Esophagus squamous epithelium (tissue), 5 donors: Measurements from ENCODE around the gene LBX1. TPM values are rescaled to one million over a fixed set of nuclear protein-coding genes. Genes with fewer than 3 reads are reported as not detected.

Source experiments
- DNase-seq: peaks from one replicate; lab custom pipeline; 2025; lab: John Stamatoyannopoulos, UW
- H3K27ac ChIP-seq, 4 donors: fragments of 200-600 bp; sonication (generic); one replicate each; pipeline ENCODE4 v1.5.1; 2016 to 2019; ENCODE audit warnings: mild to moderate bottlenecking in 1 of 4
- H3K27me3 ChIP-seq, 4 donors: fragments of 200-600 bp; sonication (generic); 1 replicate in 3 of 4; 2 replicates in 1 of 4; pipeline versions ENCODE4 v1.5.1 to v1.6.0; 2017 to 2021; ENCODE audit warnings: antibody characterized with exemption in 1 of 4
- H3K36me3 ChIP-seq, 3 donors: fragments of 200-600 bp; sonication (generic); one replicate each; pipeline ENCODE4 v1.5.1; 2016 to 2019
- H3K4me1 ChIP-seq, 3 donors: fragments of 200-600 bp; sonication (generic); one replicate each; pipeline ENCODE4 v1.5.1; 2017 to 2019
- H3K4me3 ChIP-seq, 4 donors: fragments of 200-600 bp; sonication (generic); 1 replicate in 3 of 4; 2 replicates in 1 of 4; pipeline ENCODE4 v1.5.1; 2016 to 2019; ENCODE audit warnings: mild to moderate bottlenecking in 2 of 4, moderate library complexity in 1 of 4
- H3K9me3 ChIP-seq, 3 donors: fragments of 200-600 bp; sonication (generic); one replicate each; pipeline ENCODE4 v1.5.1; 2016 to 2019
- CTCF ChIP-seq, 6 experiments: fragments of 450-650 bp in 4 of 6; fragments of 200-600 bp in 2 of 6; sonication (generic) in 2 of 6; IDR thresholded peaks; one replicate each; pipeline ENCODE4 v1.5.1; 2016 to 2019; ENCODE audit warnings: antibody characterized with exemption in 6 of 6, mild to moderate bottlenecking in 4 of 6, moderate library complexity in 4 of 6
- POLR2A ChIP-seq, 4 donors: fragments of 450-650 bp; IDR thresholded peaks; one replicate each; pipeline ENCODE4 v1.6.1; 2017; ENCODE audit warnings: antibody characterized with exemption in 4 of 4, mild to moderate bottlenecking in 4 of 4, moderate library complexity in 3 of 4
- WGBS, 2 donors: methylation state at CpG; one replicate each; pipeline ENCODE4 v1.1.5; 2018; 5-methylcytosine and 5-hydroxymethylcytosine counted together
- intact Hi-C: fragments of 100-400 bp; cut with DNase I; formaldehyde crosslinking; loops from one replicate; pipeline ENCODE4 v1.15.0; 2022
- total RNA-seq, 4 donors: library from RNA; depleted of rRNA; stranded (reverse); fragments of >200 nt; gene quantifications; one replicate each; pipeline ENCODE4 v1.1.0, GENCODE V29; 2016
- donor health status: DM: yes; HTN: yes; CAD: no.

LBX1 gene
- not detected for total RNA-seq

- no peak for DNase-seq
- Histone ChIP-seq H3K36me3 (no peaks in the 10 kb centered on the region), H3K4me3 (peak within 1 kb of the TSS in 2 of 4 donors; percentile 29 to 53), H3K27me3 (peaks cover 50 to 100% (median 75%) of the 10 kb centered on the region in 4 donors), H3K9me3 (no peaks in the 10 kb centered on the region), H3K4me1 (peaks cover 44 to 59% (median 48%) of the 10 kb centered on the region in 3 donors), H3K27ac (no peak within 1 kb of the TSS)
- TF ChIP-seq CTCF (IDR thresholded peaks at IDR 0.05): no peak
- no peak for TF ChIP-seq POLR2A (IDR thresholded peaks at IDR 0.05)
- WGBS, 2 donors: 1 to 2% methylated on average over 11 to 21 of the region's 63 CpGs
- intact Hi-C loops: no loop called here
Observed at GRCh38 chr10:101229266-101230182, at the start of gene LBX1. Gene LBX1, minus strand, starts transcription at chr10:101229463. Its CDS starts 648 bp downstream, at chr10:101228815.

- 71 to 77% methylated on average over 4 of the region's 4 CpGs for WGBS, 2 donors
- TF ChIP-seq POLR2A (IDR thresholded peaks at IDR 0.05): no peak
- no peak for TF ChIP-seq CTCF (IDR thresholded peaks at IDR 0.05)
- H3K27ac ChIP-seq: no peak overlapping the region
- H3K27me3 ChIP-seq: peaks cover 0 to 52% (median 0%) of the 10 kb centered on the region in 4 donors
- DNase-seq: no peak
- H3K4me3 ChIP-seq: no peak overlapping the region
- intact Hi-C loops: no loop called here
- H3K36me3 ChIP-seq: no peaks in the 10 kb centered on the region
- no peaks in the 10 kb centered on the region for H3K4me1 ChIP-seq
- H3K9me3 ChIP-seq: no peaks in the 10 kb centered on the region
Observed at GRCh38 chr10:101273741-101274140, 44.5 kb upstream of the LBX1 start.

- DNase-seq: no peak
- no peaks in the 10 kb centered on the region for H3K9me3 ChIP-seq
- H3K27me3 ChIP-seq: peaks cover 0 to 56% (median 0%) of the 10 kb centered on the region in 4 donors
- H3K4me3 ChIP-seq: no peak overlapping the region
- no peak for TF ChIP-seq CTCF (IDR thresholded peaks at IDR 0.05)
- no peak for TF ChIP-seq POLR2A (IDR thresholded peaks at IDR 0.05)
- WGBS, 2 donors: 53 to 63% methylated on average over 9 to 10 of the region's 10 CpGs
- H3K36me3 ChIP-seq: no peaks in the 10 kb centered on the region
- no peaks in the 10 kb centered on the region for H3K4me1 ChIP-seq
- intact Hi-C loops: no loop called here
- no peak overlapping the region for H3K27ac ChIP-seq
Observed at GRCh38 chr10:101273330-101273729, 44.1 kb upstream of the LBX1 start.

- TF ChIP-seq POLR2A (IDR thresholded peaks at IDR 0.05): no peak
- TF ChIP-seq CTCF (IDR thresholded peaks at IDR 0.05): peak; percentile 44 to 75 (median 61)
- WGBS, 2 donors: 40% methylated on average over 13 of the region's 13 CpGs
- no peaks in the 10 kb centered on the region for H3K9me3 ChIP-seq
- peaks cover 0 to 3% (median 0%) of the 10 kb centered on the region in 3 donors for H3K4me1 ChIP-seq
- DNase-seq: no peak
- no peak overlapping the region for H3K27ac ChIP-seq
- intact Hi-C loops: no loop called here
- H3K4me3 ChIP-seq: no peak overlapping the region
- peaks cover 0 to 60% (median 0%) of the 10 kb centered on the region in 4 donors for H3K27me3 ChIP-seq
- H3K36me3 ChIP-seq: no peaks in the 10 kb centered on the region
Observed at GRCh38 chr10:101272229-101272868, 43.1 kb upstream of the LBX1 start.

DNA sequence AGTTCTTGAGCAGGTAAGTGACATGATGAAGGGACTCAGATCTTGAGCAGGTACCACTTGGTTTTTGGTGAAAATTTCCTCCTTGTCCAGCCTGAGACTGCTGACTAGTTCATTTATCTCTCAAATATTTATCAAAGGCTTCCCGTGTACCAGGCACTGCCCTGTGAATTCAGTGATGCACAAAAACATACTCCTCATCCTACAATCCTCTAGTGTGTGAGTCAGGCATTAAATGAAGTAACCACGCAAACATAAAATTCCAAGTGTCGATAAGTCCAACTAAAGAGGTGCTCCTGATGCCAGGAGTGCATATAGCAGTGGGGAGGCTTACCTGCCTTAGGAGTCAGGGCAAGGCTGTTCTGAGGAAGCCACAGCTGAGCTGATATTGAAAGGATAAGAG lies 41.5 kb upstream of the LBX1 start:
- intact Hi-C loops: no loop called here
- peaks cover 0 to 4% (median 0%) of the 10 kb centered on the region in 3 donors for H3K4me1 ChIP-seq
- no peak for DNase-seq
- no peak overlapping the region for H3K27ac ChIP-seq
- whole genome bisulfite sequencing, 2 donors: 72% methylated on average over 3 of the region's 3 CpGs
- no peak overlapping the region for H3K4me3 ChIP-seq
- no peaks in the 10 kb centered on the region for H3K36me3 ChIP-seq
- no peak for TF ChIP-seq POLR2A (IDR thresholded peaks at IDR 0.05)
- TF ChIP-seq CTCF (IDR thresholded peaks at IDR 0.05): no peak
- H3K27me3 ChIP-seq: peaks cover 0 to 65% (median 0%) of the 10 kb centered on the region in 4 donors
- H3K9me3 ChIP-seq: no peaks in the 10 kb centered on the region
